A549 (cell line): ENCODE results near the gene GSTA3. TPM values are rescaled to one million over a fixed set of nuclear protein-coding genes. Genes with fewer than 3 reads are reported as not detected.
"Not testable (repeated sequence)": the region's sequence is repeated elsewhere in the genome, so short reads cannot be mapped to it uniquely, and the experiment has no call there.

Source experiments
- ATAC-seq, 2 experiments: fragments of 200-7000 bp in 1 of 2; fragments of >200 bp in 1 of 2; cut with Nextera tagmentation in 1 of 2; cut with Tn5 transposase in 1 of 2; 3 replicates each; pipeline versions ENCODE4 v1.8.0 to v1.9.1; 2018 to 2020; ENCODE audit warnings: mild to moderate bottlenecking in 1 of 2, moderate library complexity in 1 of 2
- CTCF ChIA-PET: fragments of 300-600 bp; sonication (Branson Sonifier 250); formaldehyde crosslinking; extraction: SDS; loops from one replicate; lab custom pipeline; 2021; ENCODE audit warnings: antibody characterized with exemption, inconsistent platforms; lab: Yijun Ruan, JAX
- POLR2A ChIA-PET: fragments of 350-600 bp; formaldehyde crosslinking; extraction: SDS; loops from one replicate; lab custom pipeline; 2021; ENCODE audit warnings: antibody characterized with exemption, inconsistent platforms; lab: Yijun Ruan, JAX
- DNase-seq, 2 experiments: peaks; one replicate each; pipeline versions ENCODE4 v3.0.0 to v3.0.0-alpha.2; 2011 to 2016; ENCODE audit warnings: low read depth in 1 of 2, low spot score in 1 of 2
- FAIRE-seq: peaks from 2 replicates; lab custom pipeline; 2011; peaks lifted over from hg19 to GRCh38; lab: Jason Lieb, UNC
- H3K27ac ChIP-seq, 2 experiments: fragments of >200 bp; sonication (Bioruptor Twin); formaldehyde crosslinking; 3 replicates each; pipeline ENCODE4 v1.5.1; 2016 to 2017
- H3K4me1 ChIP-seq: fragments of >200 bp; sonication (Bioruptor Twin); formaldehyde crosslinking; 3 replicates; pipeline ENCODE4 v1.6.1; 2016
- H3K4me2 ChIP-seq: fragments of >200 bp; sonication (Bioruptor Twin); formaldehyde crosslinking; 3 replicates; pipeline ENCODE4 v1.6.1; 2016
- H3K4me3 ChIP-seq: fragments of >200 bp; sonication (Bioruptor Twin); formaldehyde crosslinking; 3 replicates; pipeline ENCODE4 v1.5.1; 2016
- H3K9me3 ChIP-seq: fragments of >200 bp; sonication (Bioruptor Twin); formaldehyde crosslinking; 3 replicates; pipeline ENCODE4 v1.6.1; 2016
- BHLHE40 ChIP-seq: IDR thresholded peaks from 2 replicates; pipeline ENCODE4 v1.6.1; 2012; ENCODE audit warnings: low read depth, low read length, inconsistent platforms
- CBX8 ChIP-seq: fragments of 200-600 bp; sonication (generic); IDR thresholded peaks from 2 replicates; pipeline ENCODE4 v1.6.1; 2016
- CHD2 ChIP-seq: fragments of 150-350 bp; IDR thresholded peaks from 2 replicates; pipeline ENCODE4 v1.6.1; 2014; ENCODE audit warnings: low read length; ENCODE audit not compliant: partially characterized antibody
- CHD4 ChIP-seq: fragments of 200-600 bp; sonication (generic); IDR thresholded peaks from 2 replicates; pipeline ENCODE4 v1.6.1; 2016; ENCODE audit warnings: antibody characterized with exemption, mild to moderate bottlenecking, borderline replicate concordance
- E2F6 ChIP-seq: IDR thresholded peaks from 2 replicates; pipeline ENCODE4 v1.6.1; 2012; ENCODE audit warnings: low read depth, borderline replicate concordance
- EHF ChIP-seq: fragments of 250-450 bp; sonication (Bioruptor Pico); IDR thresholded peaks from 2 replicates; pipeline ENCODE4 v1.5.0; 2020; ENCODE audit warnings: mild to moderate bottlenecking
- FOSB ChIP-seq: fragments of 250-450 bp; sonication (Bioruptor Pico); IDR thresholded peaks from 2 replicates; pipeline ENCODE4 v1.5.0; 2020; ENCODE audit warnings: mild to moderate bottlenecking, moderate library complexity
- GATA3 ChIP-seq: IDR thresholded peaks from 2 replicates; pipeline ENCODE4 v1.6.1; 2012; ENCODE audit warnings: borderline replicate concordance
- HDAC2 ChIP-seq: fragments of 200-600 bp; sonication (generic); IDR thresholded peaks from 2 replicates; pipeline ENCODE4 v1.6.1; 2016
- HES2 ChIP-seq: fragments of >200 bp; sonication (Bioruptor Twin); formaldehyde crosslinking; IDR thresholded peaks from 2 replicates; pipeline ENCODE4 v1.6.1; 2016
- HOXA7 ChIP-seq: fragments of 250-450 bp; sonication (Bioruptor Pico); IDR thresholded peaks from 2 replicates; pipeline ENCODE4 v1.5.0; 2020; ENCODE audit warnings: mild to moderate bottlenecking, moderate library complexity
- HOXB5 ChIP-seq: fragments of 250-450 bp; sonication (Bioruptor Pico); IDR thresholded peaks from 2 replicates; pipeline ENCODE4 v1.5.0; 2020; ENCODE audit warnings: mild to moderate bottlenecking, moderate library complexity
- MAFK ChIP-seq: fragments of 450-650 bp; IDR thresholded peaks from 2 replicates; pipeline ENCODE4 v1.6.1; 2014; ENCODE audit not compliant: partially characterized antibody
- MAZ ChIP-seq: fragments of 150-350 bp; IDR thresholded peaks from 2 replicates; pipeline ENCODE4 v1.6.1; 2014; ENCODE audit warnings: antibody characterized with exemption, low read depth, low read length, borderline replicate concordance
- NR3C1 ChIP-seq: fragments of >200 bp; sonication (Bioruptor Twin); formaldehyde crosslinking; IDR thresholded peaks from 3 replicates; pipeline ENCODE4 v1.6.1; 2017
- POLR2AphosphoS2 ChIP-seq: conservative IDR thresholded peaks from 2 replicates; pipeline ENCODE4 v1.6.1; 2012; ENCODE audit warnings: low read length, improper control_type of control experiment, inconsistent platforms
- RCOR1 ChIP-seq: fragments of 150-350 bp; IDR thresholded peaks from 2 replicates; pipeline ENCODE4 v1.6.1; 2014; ENCODE audit warnings: antibody characterized with exemption, low read length, low read depth
- SMC3 ChIP-seq: fragments of >200 bp; sonication (Bioruptor Twin); formaldehyde crosslinking; IDR thresholded peaks from 3 replicates; pipeline ENCODE4 v1.6.1; 2018; ENCODE audit warnings: inconsistent platforms
- SREBF2 ChIP-seq: fragments of 450-650 bp; IDR thresholded peaks from 2 replicates; pipeline ENCODE4 v1.6.1; 2014; ENCODE audit warnings: mild to moderate bottlenecking, moderate library complexity
- ZNF302 ChIP-seq: fragments of 250-450 bp; sonication (Bioruptor Pico); IDR thresholded peaks from 2 replicates; pipeline ENCODE4 v1.9.0; 2021; ENCODE audit warnings: inconsistent platforms, mild to moderate bottlenecking, moderate library complexity
- WGBS: methylation state at CpG from one replicate; pipeline ENCODE4 v1.1.6; 2017; ENCODE audit errors: missing lambda C conversion rate; 5-methylcytosine and 5-hydroxymethylcytosine counted together
- polyA plus RNA-seq, 4 experiments: library from polyadenylated mRNA; depleted of rRNA in 3 of 4; stranded (reverse); fragments of >200 nt; fragmentation: RNase III in 1 of 4; extraction: RNeasy Plus Mini Kit Qiagen cat#74134 plus additional on column Dnase treatment in 1 of 4; gene quantifications; 2 replicates in 3 of 4; 3 replicates in 1 of 4; pipeline ENCODE4 v1.2.3, GENCODE V29; 2011 to 2017
- TF ChIP-seq, protein P1 (sequence below): fragments of 450-650 bp; IDR thresholded peaks from 2 replicates; pipeline ENCODE4 v1.6.1; 2014; ENCODE audit warnings: antibody characterized with exemption

The GSTA3 gene
- polyA plus RNA-seq, 2 of the 4 experiments (the other 2 are of a cell fraction): not detected

GRCh38 chr6:52925919-52926792, 16.7 kb upstream of the GSTA3 start:
- POLR2A ChIA-PET: no interaction called here
- no peak for TF ChIP-seq HOXA7 (CRISPR knock-in tag)
- TF ChIP-seq CHD2: no peak
- TF ChIP-seq ZNF302 (CRISPR knock-in tag): no peak
- no peak for TF ChIP-seq HOXB5 (CRISPR knock-in tag)
- Histone ChIP-seq H3K27ac (0 out of 6 replicates have a peak overlapping the region, but pooled peaks of 1 of the 2 experiments have one; percentile 11), H3K4me2 (no peak overlapping the region), H3K9me3 (no peaks in the 10 kb centered on the region), H3K4me3 (no peak overlapping the region), H3K4me1 (peaks cover 45% of the 10 kb centered on the region)
- DNase-seq (no peak), FAIRE-seq (no peak), ATAC-seq (no peak)
- CTCF ChIA-PET: no interaction called here
- 58% methylated on average over 9 of the region's 9 CpGs for WGBS

DNA sequence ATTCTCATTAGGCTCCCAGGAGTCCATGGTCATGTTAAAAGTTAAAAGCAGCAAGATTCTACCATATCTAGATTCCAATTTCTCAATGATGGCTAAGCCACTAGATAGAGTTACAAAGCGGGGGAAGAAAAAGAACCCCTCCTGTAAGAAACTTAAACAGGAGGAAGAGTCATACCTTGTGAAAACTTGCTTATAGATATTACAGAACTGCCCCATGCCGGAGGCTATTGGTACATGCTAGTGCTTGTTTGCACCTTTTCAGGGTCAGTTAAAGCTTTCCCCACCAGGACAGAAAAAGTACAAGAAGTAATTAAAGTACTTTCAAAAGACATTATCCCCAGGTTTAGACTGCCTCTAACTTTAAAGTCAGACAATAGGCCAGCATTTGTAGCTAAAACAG, 15.5 kb upstream of the GSTA3 start:
- ChIA-PET POLR2A (no interaction called here), CTCF (no interaction called here)
- DNase-seq: no peak
- 98% methylated on average over 2 of the region's 2 CpGs for WGBS
- ATAC-seq: no peak
- Histone ChIP-seq H3K4me2 (no peak overlapping the region), H3K9me3 (no peaks in the 10 kb centered on the region), H3K4me3 (no peak overlapping the region), H3K4me1 (peaks cover 34% of the 10 kb centered on the region), H3K27ac (no peak overlapping the region)
- FAIRE-seq: no peak
- no peak for TF ChIP-seq HOXB5 (CRISPR knock-in tag)
- no peak for TF ChIP-seq SMC3
- no peak for TF ChIP-seq CHD4
- no peak for TF ChIP-seq E2F6
- no peak for TF ChIP-seq CHD2
- no peak for TF ChIP-seq POLR2AphosphoS2
- TF ChIP-seq HES2: no peak
- TF ChIP-seq BHLHE40: no peak
- TF ChIP-seq CBX8: no peak
- TF ChIP-seq, protein P1, sequence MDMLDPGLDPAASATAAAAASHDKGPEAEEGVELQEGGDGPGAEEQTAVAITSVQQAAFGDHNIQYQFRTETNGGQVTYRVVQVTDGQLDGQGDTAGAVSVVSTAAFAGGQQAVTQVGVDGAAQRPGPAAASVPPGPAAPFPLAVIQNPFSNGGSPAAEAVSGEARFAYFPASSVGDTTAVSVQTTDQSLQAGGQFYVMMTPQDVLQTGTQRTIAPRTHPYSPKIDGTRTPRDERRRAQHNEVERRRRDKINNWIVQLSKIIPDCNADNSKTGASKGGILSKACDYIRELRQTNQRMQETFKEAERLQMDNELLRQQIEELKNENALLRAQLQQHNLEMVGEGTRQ: no peak
- no peak for TF ChIP-seq SREBF2
- no peak for TF ChIP-seq NR3C1
- TF ChIP-seq RCOR1: no peak
- no peak for TF ChIP-seq MAZ
- no peak for TF ChIP-seq MAFK
- no peak for TF ChIP-seq GATA3
- no peak for TF ChIP-seq FOSB (CRISPR knock-in tag)
- TF ChIP-seq HDAC2: no peak
- TF ChIP-seq EHF: no peak

GRCh38 chr6:52923689-52924088, 14.2 kb upstream of the GSTA3 start:
- WGBS: 73% methylated on average over 2 of the region's 2 CpGs
- H3K4me1 ChIP-seq: peaks cover 32% of the 10 kb centered on the region
- H3K4me2 ChIP-seq, DNase-seq, POLR2A ChIA-PET, H3K4me3 ChIP-seq, H3K9me3 ChIP-seq, ATAC-seq, FAIRE-seq, H3K27ac ChIP-seq, CTCF ChIA-PET: not testable (repeated sequence)
